K562 (cell line): ENCODE measurements around the gene DHDH. TPM values are rescaled to one million over a fixed set of nuclear protein-coding genes. Genes with fewer than 3 reads are reported as not detected.
A peak's percentile ranks its signal among the peaks of the same experiment; 100 is the strongest.

Experiments used
- ATAC-seq: fragments of 200-7000 bp; cut with Tn5 transposase; 3 replicates; pipeline ENCODE4 v1.9.1; 2020; ENCODE audit warnings: moderate library complexity
- BruUV-seq: library from RNA; stranded (reverse); fragments of 400-500 nt; replicated peaks from 2 replicates; lab custom pipeline; 2021; lab: Mats Ljungman, UMichigan
- CTCF ChIA-PET: fragments of 300-600 bp; formaldehyde crosslinking; extraction: SDS; loops from one replicate; lab custom pipeline; 2021; ENCODE audit warnings: low intra/inter-chr PET ratio; lab: Yijun Ruan, JAX
- POLR2A ChIA-PET: fragments of 300-600, 350-650 bp; sonication (Branson Sonifier 250); formaldehyde crosslinking; extraction: SDS; loops from one replicate; lab custom pipeline; 2021; ENCODE audit warnings: antibody characterized with exemption, inconsistent platforms; lab: Yijun Ruan, JAX
- DNase-seq, 4 experiments: peaks; one replicate each; pipeline versions ENCODE4 v3.0.0 to v3.0.0-alpha.2; 2011 to 2018; ENCODE audit warnings: low spot score in 3 of 4, mixed read lengths in 3 of 4; ENCODE audit errors: extremely low read depth in 1 of 4
- FAIRE-seq: peaks from 2 replicates; lab custom pipeline; 2011; peaks lifted over from hg19 to GRCh38; lab: Jason Lieb, UNC
- H2AFZ ChIP-seq: 2 replicates; pipeline ENCODE4 v1.6.0; 2011; ENCODE audit warnings: low read depth, low read length, control low read depth, inconsistent platforms
- H3K27ac ChIP-seq: fragments of 200-600 bp; 3 replicates; pipeline ENCODE4 v1.8.0; 2011; ENCODE audit warnings: low read depth, mild to moderate bottlenecking, control low read depth, inconsistent platforms, low read length, moderate library complexity, mixed read lengths; ENCODE audit errors: extremely low read depth
- H3K27me3 ChIP-seq, 2 experiments: fragments of 300-600 bp in 1 of 2; 2 replicates in 1 of 2; 3 replicates in 1 of 2; pipeline versions ENCODE4 v1.6.0 to v1.8.0; 2011; ENCODE audit warnings: inconsistent platforms in 2 of 2, low read length in 2 of 2, mild to moderate bottlenecking in 1 of 2, mixed read lengths in 1 of 2, moderate library complexity in 1 of 2; ENCODE audit not compliant: control insufficient read depth in 2 of 2, insufficient read depth in 2 of 2
- H3K36me3 ChIP-seq: fragments of 300-600 bp; 3 replicates; pipeline ENCODE4 v1.8.0; 2011; ENCODE audit warnings: mild to moderate bottlenecking, low read length, inconsistent platforms; ENCODE audit not compliant: control insufficient read depth, insufficient read depth
- H3K4me1 ChIP-seq, 2 experiments: fragments of 200-600 bp in 1 of 2; replicated peaks in 1 of 2; 2 replicates in 1 of 2; 3 replicates in 1 of 2; pipeline versions ENCODE4 v1.5.1 to v1.8.0; 2011; ENCODE audit warnings: inconsistent platforms in 2 of 2, low read length in 2 of 2, mild to moderate bottlenecking in 1 of 2, mixed read lengths in 1 of 2, moderate library complexity in 1 of 2; ENCODE audit not compliant: control insufficient read depth in 2 of 2, insufficient read depth in 2 of 2
- H3K4me2 ChIP-seq: 2 replicates; pipeline ENCODE4 v1.6.1; 2011; ENCODE audit warnings: low read length, control low read depth, inconsistent platforms, mixed read lengths; ENCODE audit not compliant: insufficient read depth
- H3K4me3 ChIP-seq: fragments of 200-600 bp; sonication (generic), shearing (Covaris generic); 2 replicates; pipeline ENCODE4 v1.5.1; 2016; ENCODE audit warnings: control low read depth, inconsistent platforms
- H3K79me2 ChIP-seq: fragments of 200-600 bp; 3 replicates; pipeline ENCODE4 v1.8.0; 2011; ENCODE audit warnings: low read length, inconsistent platforms; ENCODE audit not compliant: control insufficient read depth, insufficient read depth
- H3K9ac ChIP-seq, 2 experiments: 2 replicates each; pipeline versions ENCODE4 v1.6.0 to v1.6.1; 2011; ENCODE audit warnings: low read depth in 2 of 2, low read length in 2 of 2, control low read depth in 1 of 2, inconsistent platforms in 1 of 2, mild to moderate bottlenecking in 1 of 2, mixed read lengths in 1 of 2; ENCODE audit not compliant: insufficient read depth in 1 of 2
- H3K9me1 ChIP-seq: one replicate; pipeline ENCODE4 v1.6.0; 2011; ENCODE audit warnings: inconsistent platforms, mild to moderate bottlenecking, low read length, moderate library complexity; ENCODE audit not compliant: control insufficient read depth, insufficient read depth
- H3K9me3 ChIP-seq: replicated peaks from 2 replicates; pipeline ENCODE4 v1.5.1; 2011; ENCODE audit warnings: low read depth, low read length, inconsistent platforms; ENCODE audit not compliant: control insufficient read depth, insufficient read depth
- H4K20me1 ChIP-seq: replicated peaks from 2 replicates; pipeline ENCODE4 v1.6.1; 2011; ENCODE audit warnings: low read length, inconsistent platforms, mixed read lengths; ENCODE audit not compliant: control insufficient read depth, insufficient read depth
- ARID1B ChIP-seq: fragments of 450-650 bp; IDR thresholded peaks from 2 replicates; pipeline ENCODE4 v1.6.1; 2016; ENCODE audit warnings: antibody characterized with exemption, mild to moderate bottlenecking, inconsistent platforms
- C11orf30 ChIP-seq: fragments of 450-650 bp; IDR thresholded peaks from 2 replicates; pipeline ENCODE4 v1.6.1; 2016; ENCODE audit warnings: low read depth, mild to moderate bottlenecking
- CBFA2T3 ChIP-seq: fragments of 450-650 bp; IDR thresholded peaks from 2 replicates; pipeline ENCODE4 v1.6.1; 2017
- CHCHD3 ChIP-seq: fragments of 250-450 bp; sonication (Bioruptor Pico); IDR thresholded peaks from 2 replicates; pipeline ENCODE4 v2.1.2; 2022; ENCODE audit warnings: mild to moderate bottlenecking
- DPF2 ChIP-seq: fragments of 450-650 bp; IDR thresholded peaks from 2 replicates; pipeline ENCODE4 v1.6.1; 2016
- GATAD2A ChIP-seq: fragments of 450-650 bp; IDR thresholded peaks from 2 replicates; pipeline ENCODE4 v1.6.1; 2017
- HMG20B ChIP-seq: fragments of 250-450 bp; sonication (Bioruptor Pico); IDR thresholded peaks from 2 replicates; pipeline ENCODE4 v1.5.0; 2021; ENCODE audit warnings: mild to moderate bottlenecking
- MAFF ChIP-seq: IDR thresholded peaks from 2 replicates; pipeline ENCODE4 v1.6.1; 2012; ENCODE audit warnings: low read length, improper control_type of control experiment
- MAFK ChIP-seq: IDR thresholded peaks from 2 replicates; pipeline ENCODE4 v1.6.1; 2011; ENCODE audit warnings: low read length, improper control_type of control experiment
- NFE2 ChIP-seq: IDR thresholded peaks from 2 replicates; pipeline ENCODE4 v1.6.1; 2014; ENCODE audit warnings: antibody characterized with exemption, low read depth
- OTX1 ChIP-seq: fragments of 450-650 bp; formaldehyde crosslinking; IDR thresholded peaks from 2 replicates; pipeline ENCODE4 v1.4.0; 2022; ENCODE audit warnings: mild to moderate bottlenecking
- RHOXF2B ChIP-seq: fragments of 250-450 bp; sonication (Bioruptor Pico); conservative IDR thresholded peaks from 2 replicates; pipeline ENCODE4 v1.5.1; 2021
- SMARCA4 ChIP-seq: fragments of 450-650 bp; IDR thresholded peaks from 2 replicates; pipeline ENCODE4 v1.6.1; 2016
- SRSF7 ChIP-seq: fragments of 200-400 bp; formaldehyde crosslinking; optimal IDR thresholded peaks from 2 replicates; pipeline ENCODE3; 2017; ENCODE audit warnings: mild to moderate bottlenecking, low read depth, low read length
- ZFX ChIP-seq: sonication (generic); formaldehyde crosslinking; IDR thresholded peaks from 2 replicates; pipeline ENCODE4 v1.8.0; 2022; ENCODE audit warnings: mild to moderate bottlenecking, missing genetic modification reagents, moderate library complexity
- ZNF12 ChIP-seq: sonication (generic); formaldehyde crosslinking; IDR thresholded peaks from 2 replicates; pipeline ENCODE4 v1.4.0; 2020; ENCODE audit warnings: mild to moderate bottlenecking, missing genetic modification reagents
- ZNF316 ChIP-seq: fragments of 450-650 bp; IDR thresholded peaks from 2 replicates; pipeline ENCODE4 v1.6.1; 2016
- ZNF79 ChIP-seq: fragments of 250-450 bp; sonication (Bioruptor Pico); IDR thresholded peaks from 2 replicates; pipeline ENCODE4 v1.4.0; 2020; ENCODE audit warnings: low read depth, mild to moderate bottlenecking, moderate library complexity
- WGBS: fragments of 100-300 bp; shearing (Covaris generic); methylation state at CpG from one replicate; pipeline ENCODE4 v1.1.6; 2016; ENCODE audit warnings: low coverage, mixed read lengths; ENCODE audit not compliant: insufficient coverage; ENCODE audit errors: missing lambda C conversion rate; 5-methylcytosine and 5-hydroxymethylcytosine counted together
- in situ Hi-C: fragments of 300-500 bp; cut with MboI; formaldehyde crosslinking; loops from 4 replicates; pipeline ENCODE4 v1.15.0; 2018; ENCODE audit warnings: inconsistent platforms, mixed read lengths
- intact Hi-C: fragments of 100-400 bp; cut with micrococcal nuclease; formaldehyde crosslinking; loops from 2 replicates; pipeline ENCODE4 v1.14.2; 2022
- polyA plus RNA-seq, 8 experiments: library from polyadenylated mRNA; depleted of rRNA in 4 of 8; stranded (reverse) in 5 of 8; unstranded in 3 of 8; fragments of >200 nt; fragmentation: Nextera tagmentation in 2 of 8; fragmentation: Illumina TruSeq in 1 of 8; extraction: Ambion mirVana in 2 of 8; extraction: Trizol in 1 of 8; gene quantifications; 2 replicates each; pipeline versions ENCODE4 v1.2.1 to v1.2.3, GENCODE V29; 2011 to 2014; ENCODE audit warnings: inconsistent platforms in 1 of 8, missing spikeins in 1 of 8
- total RNA-seq, 7 experiments: library from RNA; depleted of rRNA in 6 of 7; stranded (reverse); fragments of >200 nt in 6 of 7; fragmentation: Illumina TruSeq in 2 of 7; extraction: Trizol in 2 of 7; gene quantifications; 2 replicates each; pipeline versions ENCODE4 v1.2.1 to v1.2.3, GENCODE V29; 2011 to 2021; ENCODE audit warnings: low replicate concordance in 1 of 7
- TF ChIP-seq, protein P1 (sequence below): sonication (generic); formaldehyde crosslinking; IDR thresholded peaks from 2 replicates; pipeline ENCODE4 v1.9.0; 2022; ENCODE audit warnings: mild to moderate bottlenecking, missing genetic modification reagents
- TF ChIP-seq, protein P2 (sequence below): fragments of 450-650 bp; IDR thresholded peaks from 2 replicates; pipeline ENCODE4 v1.6.1; 2016; ENCODE audit warnings: antibody characterized with exemption
- TF ChIP-seq, protein P3 (sequence below): sonication (generic); formaldehyde crosslinking; IDR thresholded peaks from 2 replicates; pipeline ENCODE4 v1.8.1; 2023; ENCODE audit warnings: mild to moderate bottlenecking, missing genetic modification reagents
- TF ChIP-seq, protein P4 (sequence below), 3 experiments: IDR thresholded peaks in 2 of 3; conservative IDR thresholded peaks in 1 of 3; 2 replicates each; pipeline ENCODE4 v1.5.1; 2011 to 2012; ENCODE audit warnings: low read length in 3 of 3, mild to moderate bottlenecking in 3 of 3, control low read depth in 2 of 3, improper control_type of control experiment in 1 of 3, inconsistent platforms in 1 of 3, low read depth in 1 of 3, mixed read lengths in 1 of 3, moderate library complexity in 1 of 3; ENCODE audit not compliant: insufficient read depth in 2 of 3

Gene DHDH
- total and polyA plus RNA-seq, 9 of the 15 experiments (the other 6 are each of a cell fraction or from before 2014, with no cell fraction given), result 0.37 to 1.9 (median 0.87) TPM

DNA sequence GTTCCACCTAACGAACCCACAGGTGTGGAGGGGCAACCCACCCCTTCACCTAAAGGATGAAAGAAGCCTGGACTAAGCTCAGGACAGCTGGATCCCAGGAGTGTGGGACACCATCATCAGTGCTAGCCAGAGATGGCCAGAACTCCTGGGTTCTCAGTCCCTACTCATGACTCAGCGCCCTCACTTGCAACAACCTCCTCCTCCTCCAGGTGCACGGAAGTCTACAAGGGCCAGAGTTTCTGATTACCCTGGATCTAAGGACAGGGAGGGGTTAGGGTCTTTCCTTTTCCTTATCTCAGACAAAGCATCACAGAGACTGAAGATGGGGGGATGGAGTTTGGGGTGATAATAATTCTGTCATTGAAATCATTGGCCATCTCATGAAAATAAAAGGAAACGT is 42.9 kb upstream of the DHDH start:
- H3K27ac ChIP-seq, result peak overlapping the region; percentile 5; the same call in 1 of the 3 replicates
- H3K4me1 ChIP-seq, result peaks cover 34 to 61% of the 10 kb centered on the region in 2 experiments
- H4K20me1 ChIP-seq, result no peaks in the 10 kb centered on the region
- POLR2A ChIA-PET, result no interaction called here
- H2AFZ ChIP-seq, result no peak overlapping the region
- no peaks in the 10 kb centered on the region for H3K9me1 ChIP-seq
- no TSS peak for BruUV-seq
- H3K9ac ChIP-seq, result peak overlapping the region in 1 of 2 experiments; percentile 81; a peak in 2 of 4 replicates
- peak in 2 of 4 experiments; percentile 16 to 64 for DNase-seq
- H3K27me3 ChIP-seq, result no peaks in the 10 kb centered on the region
- FAIRE-seq, result no peak
- WGBS, result 7% methylated on average over 4 of the region's 4 CpGs
- CTCF ChIA-PET, result no interaction called here
- H3K36me3 ChIP-seq, result no peaks in the 10 kb centered on the region
- ATAC-seq, result peak; percentile 45
- H3K79me2 ChIP-seq, result no peaks in the 10 kb centered on the region
- H3K4me3 ChIP-seq, result no peak overlapping the region
- H3K4me2 ChIP-seq, result peak overlapping the region; percentile 23; the same call in 1 of the 2 replicates
- in situ Hi-C loops, result no loop called here
- no peaks in the 10 kb centered on the region for H3K9me3 ChIP-seq
- intact Hi-C loops, result no loop called here
- TF ChIP-seq, protein P1, sequence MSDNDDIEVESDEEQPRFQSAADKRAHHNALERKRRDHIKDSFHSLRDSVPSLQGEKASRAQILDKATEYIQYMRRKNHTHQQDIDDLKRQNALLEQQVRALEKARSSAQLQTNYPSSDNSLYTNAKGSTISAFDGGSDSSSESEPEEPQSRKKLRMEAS (CRISPR knock-in tag), result no peak; the same call in 1 of the 2 replicates
- TF ChIP-seq SRSF7 (no peak), GATAD2A (0 out of 2 replicates have a peak, but pooled peaks have one; percentile 53), ZNF316 (peak; percentile 68), NFE2 (peak; percentile 77), C11orf30 (peak; percentile 46), CHCHD3 (CRISPR knock-in tag) (no peak), MAFK (peak; percentile 47; the same call in 1 of the 2 replicates), ZFX (CRISPR knock-in tag) (no peak), RHOXF2B (CRISPR knock-in tag) (no peak), OTX1 (no peak), MAFF (peak; percentile 42; the same call in 1 of the 2 replicates), CBFA2T3 (peak; percentile 65), ZNF79 (CRISPR knock-in tag) (no peak), SMARCA4 (peak; percentile 48; the same call in 1 of the 2 replicates), DPF2 (peak; percentile 51; the same call in 1 of the 2 replicates), ZNF12 (CRISPR knock-in tag) (no peak), HMG20B (no peak), ARID1B (peak; percentile 32; the same call in 1 of the 2 replicates)
- TF ChIP-seq, protein P2, sequence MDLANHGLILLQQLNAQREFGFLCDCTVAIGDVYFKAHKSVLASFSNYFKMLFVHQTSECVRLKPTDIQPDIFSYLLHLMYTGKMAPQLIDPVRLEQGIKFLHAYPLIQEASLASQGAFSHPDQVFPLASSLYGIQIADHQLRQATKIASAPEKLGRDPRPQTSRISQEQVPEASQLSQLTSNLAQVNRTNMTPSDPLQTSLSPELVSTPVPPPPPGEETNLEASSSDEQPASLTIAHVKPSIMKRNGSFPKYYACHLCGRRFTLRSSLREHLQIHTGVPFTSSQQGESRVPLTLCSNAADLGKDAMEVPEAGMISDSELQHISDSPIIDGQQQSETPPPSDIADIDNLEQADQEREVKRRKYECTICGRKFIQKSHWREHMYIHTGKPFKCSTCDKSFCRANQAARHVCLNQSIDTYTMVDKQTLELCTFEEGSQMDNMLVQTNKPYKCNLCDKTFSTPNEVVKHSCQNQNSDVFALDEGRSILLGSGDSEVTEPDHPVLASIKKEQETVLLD, result peak; percentile 82
- TF ChIP-seq, protein P3, sequence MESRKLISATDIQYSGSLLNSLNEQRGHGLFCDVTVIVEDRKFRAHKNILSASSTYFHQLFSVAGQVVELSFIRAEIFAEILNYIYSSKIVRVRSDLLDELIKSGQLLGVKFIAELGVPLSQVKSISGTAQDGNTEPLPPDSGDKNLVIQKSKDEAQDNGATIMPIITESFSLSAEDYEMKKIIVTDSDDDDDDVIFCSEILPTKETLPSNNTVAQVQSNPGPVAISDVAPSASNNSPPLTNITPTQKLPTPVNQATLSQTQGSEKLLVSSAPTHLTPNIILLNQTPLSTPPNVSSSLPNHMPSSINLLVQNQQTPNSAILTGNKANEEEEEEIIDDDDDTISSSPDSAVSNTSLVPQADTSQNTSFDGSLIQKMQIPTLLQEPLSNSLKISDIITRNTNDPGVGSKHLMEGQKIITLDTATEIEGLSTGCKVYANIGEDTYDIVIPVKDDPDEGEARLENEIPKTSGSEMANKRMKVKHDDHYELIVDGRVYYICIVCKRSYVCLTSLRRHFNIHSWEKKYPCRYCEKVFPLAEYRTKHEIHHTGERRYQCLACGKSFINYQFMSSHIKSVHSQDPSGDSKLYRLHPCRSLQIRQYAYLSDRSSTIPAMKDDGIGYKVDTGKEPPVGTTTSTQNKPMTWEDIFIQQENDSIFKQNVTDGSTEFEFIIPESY (CRISPR knock-in tag), result no peak
- TF ChIP-seq, protein P4, sequence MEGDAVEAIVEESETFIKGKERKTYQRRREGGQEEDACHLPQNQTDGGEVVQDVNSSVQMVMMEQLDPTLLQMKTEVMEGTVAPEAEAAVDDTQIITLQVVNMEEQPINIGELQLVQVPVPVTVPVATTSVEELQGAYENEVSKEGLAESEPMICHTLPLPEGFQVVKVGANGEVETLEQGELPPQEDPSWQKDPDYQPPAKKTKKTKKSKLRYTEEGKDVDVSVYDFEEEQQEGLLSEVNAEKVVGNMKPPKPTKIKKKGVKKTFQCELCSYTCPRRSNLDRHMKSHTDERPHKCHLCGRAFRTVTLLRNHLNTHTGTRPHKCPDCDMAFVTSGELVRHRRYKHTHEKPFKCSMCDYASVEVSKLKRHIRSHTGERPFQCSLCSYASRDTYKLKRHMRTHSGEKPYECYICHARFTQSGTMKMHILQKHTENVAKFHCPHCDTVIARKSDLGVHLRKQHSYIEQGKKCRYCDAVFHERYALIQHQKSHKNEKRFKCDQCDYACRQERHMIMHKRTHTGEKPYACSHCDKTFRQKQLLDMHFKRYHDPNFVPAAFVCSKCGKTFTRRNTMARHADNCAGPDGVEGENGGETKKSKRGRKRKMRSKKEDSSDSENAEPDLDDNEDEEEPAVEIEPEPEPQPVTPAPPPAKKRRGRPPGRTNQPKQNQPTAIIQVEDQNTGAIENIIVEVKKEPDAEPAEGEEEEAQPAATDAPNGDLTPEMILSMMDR (IDR thresholded peaks at IDR 0.05 in 2 of 3, conservative IDR thresholded peaks at IDR 0.05 in 1 of 3; ENCODE audit: insufficient read depth in 2 of 3, low read depth in 1 of 3, low read length in 3 of 3), result peak in 1 of 3 experiments; percentile 5; a peak in 1 of 6 replicates
